Measurements from ENCODE around the gene FGFR2.

- TF ChIP-seq EP300 (IDR thresholded peaks at IDR 0.05) (no peak), POLR2A (IDR thresholded peaks at IDR 0.05) (no peak), CTCF (IDR thresholded peaks at IDR 0.05) (no peak)
These were observed 16.6 kb upstream of the FGFR2 start for GRCh38 chr10:121614613-121615434.
